HepG2 (cell line): ENCODE data around the gene CGREF1. TPM values are rescaled to one million over a fixed set of nuclear protein-coding genes. Genes with fewer than 3 reads are reported as not detected.

Experiments used
- ATAC-seq: fragments of 200-7000 bp; cut with Tn5 transposase; 3 replicates; pipeline ENCODE4 v1.9.1; 2020; ENCODE audit warnings: mild to moderate bottlenecking, moderate library complexity
- BruUV-seq: library from RNA; stranded (reverse); fragments of 400-500 nt; replicated peaks from 2 replicates; lab custom pipeline; 2021; lab: Mats Ljungman, UMichigan
- CTCF ChIA-PET: fragments of 300-600 bp; formaldehyde crosslinking; extraction: SDS; loops from one replicate; lab custom pipeline; 2021; ENCODE audit warnings: low total read pairs, inconsistent platforms, low intra/inter-chr PET ratio; lab: Yijun Ruan, JAX
- POLR2A ChIA-PET: fragments of 350-600 bp; sonication (Branson Sonifier 250); formaldehyde crosslinking; loops from one replicate; lab custom pipeline; 2020; ENCODE audit warnings: antibody characterized with exemption, inconsistent platforms; lab: Yijun Ruan, JAX
- DNase-seq: peaks from one replicate; pipeline ENCODE4 v3.0.0-alpha.2; 2015; ENCODE audit warnings: low spot score
- FAIRE-seq: peaks from 3 replicates; lab custom pipeline; 2011; peaks lifted over from hg19 to GRCh38; lab: Jason Lieb, UNC
- H2AFZ ChIP-seq: one replicate; pipeline ENCODE4 v1.6.1; 2011; ENCODE audit warnings: low read length, inconsistent platforms
- H3K27ac ChIP-seq: fragments of 300-600 bp; 3 replicates; pipeline ENCODE4 v1.8.0; 2011; ENCODE audit warnings: mixed run types, mild to moderate bottlenecking, mixed read lengths, low read length, inconsistent platforms; ENCODE audit not compliant: insufficient read depth; ENCODE audit errors: extremely low read length
- H3K27me3 ChIP-seq, 2 experiments: fragments of 200-600 bp in 1 of 2; 2 replicates in 1 of 2; 3 replicates in 1 of 2; pipeline versions ENCODE4 v1.6.0 to v1.8.0; 2011; ENCODE audit warnings: low read length in 2 of 2, mild to moderate bottlenecking in 2 of 2, moderate library complexity in 2 of 2, inconsistent platforms in 1 of 2; ENCODE audit not compliant: insufficient read depth in 2 of 2, control insufficient read depth in 1 of 2
- H3K36me3 ChIP-seq, 2 experiments: fragments of 200-600 bp in 1 of 2; replicated peaks in 1 of 2; 2 replicates in 1 of 2; 3 replicates in 1 of 2; pipeline versions ENCODE4 v1.5.1 to v1.8.0; 2011; ENCODE audit warnings: low read length in 2 of 2, inconsistent platforms in 1 of 2; ENCODE audit not compliant: insufficient read depth in 2 of 2, control insufficient read depth in 1 of 2
- H3K4me1 ChIP-seq: 2 replicates; pipeline ENCODE4 v1.5.1; 2012; ENCODE audit warnings: low read length, inconsistent platforms; ENCODE audit not compliant: insufficient read depth
- H3K4me2 ChIP-seq: 2 replicates; pipeline ENCODE4 v1.6.0; 2011; ENCODE audit warnings: low read depth, low read length, inconsistent platforms
- H3K4me3 ChIP-seq, 3 experiments: fragments of 200-600 bp in 1 of 3; sonication (generic), shearing (Covaris generic) in 1 of 3; replicated peaks in 1 of 3; 2 replicates each; pipeline ENCODE4 v1.5.1; 2011 to 2016; ENCODE audit warnings: low read length in 3 of 3, inconsistent platforms in 2 of 3, low read depth in 2 of 3, mild to moderate bottlenecking in 2 of 3, control low read depth in 1 of 3, mixed read lengths in 1 of 3; ENCODE audit not compliant: insufficient read depth in 1 of 3
- H3K79me2 ChIP-seq: one replicate; pipeline ENCODE4 v1.6.1; 2011; ENCODE audit warnings: low read length, inconsistent platforms; ENCODE audit not compliant: insufficient read depth
- H3K9ac ChIP-seq: 2 replicates; pipeline ENCODE4 v1.6.0; 2011; ENCODE audit warnings: mild to moderate bottlenecking, low read depth, low read length, inconsistent platforms; ENCODE audit not compliant: insufficient read depth
- H3K9me3 ChIP-seq: 2 replicates; pipeline ENCODE4 v1.5.1; 2012; ENCODE audit warnings: mild to moderate bottlenecking, low read length
- H4K20me1 ChIP-seq: 2 replicates; pipeline ENCODE4 v1.6.0; 2011; ENCODE audit warnings: inconsistent platforms, mild to moderate bottlenecking, low read length, moderate library complexity; ENCODE audit not compliant: insufficient read depth
- BORCS8-MEF2B ChIP-seq: sonication (generic); formaldehyde crosslinking; IDR thresholded peaks from 2 replicates; pipeline ENCODE4 v1.8.0; 2022; ENCODE audit warnings: mild to moderate bottlenecking, missing genetic modification reagents
- RAD21 ChIP-seq: fragments of 450-650 bp; formaldehyde crosslinking; IDR thresholded peaks from 2 replicates; pipeline ENCODE4 v1.5.0; 2020; ENCODE audit warnings: mild to moderate bottlenecking
- SIN3A ChIP-seq: IDR thresholded peaks from 2 replicates; pipeline ENCODE4 v1.6.1; 2011; ENCODE audit warnings: low read depth, mild to moderate bottlenecking, control low read depth, low read length, borderline replicate concordance
- SSRP1 ChIP-seq: IDR thresholded peaks from 2 replicates; pipeline ENCODE4 v1.6.1; 2016; ENCODE audit warnings: control low read depth
- TARDBP ChIP-seq: sonication (generic); formaldehyde crosslinking; IDR thresholded peaks from 2 replicates; pipeline ENCODE4 v1.8.0; 2022; ENCODE audit warnings: mild to moderate bottlenecking, missing genetic modification reagents
- WGBS: methylation state at CpG from one replicate; pipeline ENCODE4 v1.1.6; 2017; ENCODE audit warnings: low lambda C conversion rate; 5-methylcytosine and 5-hydroxymethylcytosine counted together
- in situ Hi-C: cut with HindIII; loops from 2 replicates; pipeline ENCODE4 v1.10.0; 2017; ENCODE audit warnings: low pct_unique_long_range_greater_than_20kb; ENCODE audit not compliant: extremely low pct_ligation_motif_present
- intact Hi-C: fragments of 100-400 bp; cut with micrococcal nuclease; formaldehyde crosslinking; loops from one replicate; pipeline ENCODE4 v1.10.0; 2022; ENCODE audit not compliant: unreplicated experiment
- polyA plus RNA-seq, 8 experiments: library from polyadenylated mRNA; depleted of rRNA in 3 of 8; stranded (reverse) in 7 of 8; unstranded in 1 of 8; fragments of >200 nt; fragmentation: Illumina TruSeq in 4 of 8; extraction: Trizol in 4 of 8; gene quantifications; 2 replicates each; pipeline versions ENCODE4 v1.2.1 to v1.2.3, GENCODE V29; 2011 to 2016; ENCODE audit warnings: low read depth in 4 of 8, missing spikeins in 1 of 8, mixed read lengths in 1 of 8; ENCODE audit not compliant: insufficient read depth in 1 of 8
- total RNA-seq, 5 experiments: library from RNA; depleted of rRNA; stranded (reverse); fragments of >200 nt; fragmentation: Illumina TruSeq; extraction: Trizol; gene quantifications; 2 replicates each; pipeline ENCODE4 v1.2.3, GENCODE V29; 2016; ENCODE audit warnings: low read depth in 1 of 5
- TF ChIP-seq, protein P1 (sequence below): sonication (generic); formaldehyde crosslinking; IDR thresholded peaks from 2 replicates; pipeline ENCODE4 v1.5.1; 2020; ENCODE audit warnings: mild to moderate bottlenecking, missing genetic modification reagents, moderate library complexity

CGREF1 gene
- total and polyA plus RNA-seq, 2 of the 13 experiments (the other 11 are each of a cell fraction or from before 2014, with no cell fraction given): 13.9 to 23.4 TPM

DNA sequence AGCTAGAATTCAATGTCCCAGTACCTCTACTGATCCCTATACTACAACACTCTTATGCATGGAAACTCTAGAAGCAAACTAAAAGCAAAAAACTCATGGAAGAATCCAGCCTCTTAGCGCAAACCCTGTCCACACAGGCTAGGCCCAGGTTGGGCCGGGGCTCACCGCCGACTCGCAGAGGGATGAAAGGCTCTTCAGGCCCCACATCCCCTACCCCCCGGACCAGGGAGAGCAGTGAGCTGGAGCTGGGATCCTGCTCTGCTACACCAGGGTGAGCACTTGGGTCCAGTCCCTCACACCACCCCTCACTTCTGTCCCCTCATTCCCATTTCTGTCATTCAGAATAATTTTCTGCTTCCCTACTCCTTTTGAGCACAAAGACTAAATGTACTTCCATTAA lies 49.5 kb downstream of the CGREF1 start:
- peak overlapping the region in 2 of 3 experiments; percentile 98 to 99; a peak in 2 of 6 replicates for H3K4me3 ChIP-seq
- in situ Hi-C loops (no loop called here), intact Hi-C loops (no loop called here)
- TF ChIP-seq SIN3A: 0 out of 2 replicates have a peak, but pooled peaks have one; percentile 10
- 0 out of 2 replicates have a peak, but pooled peaks have one; percentile 54 for TF ChIP-seq SSRP1
- TF ChIP-seq BORCS8-MEF2B (CRISPR knock-in tag): 0 out of 2 replicates have a peak, but pooled peaks have one; percentile 31
- TF ChIP-seq, protein P1, sequence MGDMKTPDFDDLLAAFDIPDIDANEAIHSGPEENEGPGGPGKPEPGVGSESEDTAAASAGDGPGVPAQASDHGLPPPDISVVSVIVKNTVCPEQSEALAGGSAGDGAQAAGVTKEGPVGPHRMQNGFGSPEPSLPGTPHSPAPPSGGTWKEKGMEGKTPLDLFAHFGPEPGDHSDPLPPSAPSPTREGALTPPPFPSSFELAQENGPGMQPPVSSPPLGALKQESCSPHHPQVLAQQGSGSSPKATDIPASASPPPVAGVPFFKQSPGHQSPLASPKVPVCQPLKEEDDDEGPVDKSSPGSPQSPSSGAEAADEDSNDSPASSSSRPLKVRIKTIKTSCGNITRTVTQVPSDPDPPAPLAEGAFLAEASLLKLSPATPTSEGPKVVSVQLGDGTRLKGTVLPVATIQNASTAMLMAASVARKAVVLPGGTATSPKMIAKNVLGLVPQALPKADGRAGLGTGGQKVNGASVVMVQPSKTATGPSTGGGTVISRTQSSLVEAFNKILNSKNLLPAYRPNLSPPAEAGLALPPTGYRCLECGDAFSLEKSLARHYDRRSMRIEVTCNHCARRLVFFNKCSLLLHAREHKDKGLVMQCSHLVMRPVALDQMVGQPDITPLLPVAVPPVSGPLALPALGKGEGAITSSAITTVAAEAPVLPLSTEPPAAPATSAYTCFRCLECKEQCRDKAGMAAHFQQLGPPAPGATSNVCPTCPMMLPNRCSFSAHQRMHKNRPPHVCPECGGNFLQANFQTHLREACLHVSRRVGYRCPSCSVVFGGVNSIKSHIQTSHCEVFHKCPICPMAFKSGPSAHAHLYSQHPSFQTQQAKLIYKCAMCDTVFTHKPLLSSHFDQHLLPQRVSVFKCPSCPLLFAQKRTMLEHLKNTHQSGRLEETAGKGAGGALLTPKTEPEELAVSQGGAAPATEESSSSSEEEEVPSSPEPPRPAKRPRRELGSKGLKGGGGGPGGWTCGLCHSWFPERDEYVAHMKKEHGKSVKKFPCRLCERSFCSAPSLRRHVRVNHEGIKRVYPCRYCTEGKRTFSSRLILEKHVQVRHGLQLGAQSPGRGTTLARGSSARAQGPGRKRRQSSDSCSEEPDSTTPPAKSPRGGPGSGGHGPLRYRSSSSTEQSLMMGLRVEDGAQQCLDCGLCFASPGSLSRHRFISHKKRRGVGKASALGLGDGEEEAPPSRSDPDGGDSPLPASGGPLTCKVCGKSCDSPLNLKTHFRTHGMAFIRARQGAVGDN (CRISPR knock-in tag): peak; percentile 24; the same call in 1 of the 2 replicates
- no peak for TF ChIP-seq TARDBP
- no peak for TF ChIP-seq RAD21 (CRISPR knock-in tag)
- H3K4me2 ChIP-seq: peak overlapping the region; percentile 96
- H3K79me2 ChIP-seq: peaks cover 30% of the 10 kb centered on the region
- H3K27me3 ChIP-seq: peaks cover 0 to 7% of the 10 kb centered on the region in 2 experiments; a peak in 2 of 5 replicates
- H3K36me3 ChIP-seq: peaks cover 15 to 27% of the 10 kb centered on the region in 2 experiments
- CTCF ChIA-PET: no interaction called here
- 98% methylated on average over 5 of the region's 6 CpGs for WGBS
- H3K9me3 ChIP-seq: no peaks in the 10 kb centered on the region
- DNase-seq (no peak), FAIRE-seq (no peak), ATAC-seq (no peak)
- POLR2A ChIA-PET: interaction anchor here (1.1 to 11.6 kb wide), 3 partner anchors 11 to 18 kb away, joined by 3 to 100 read pairs (median 19); partner anchors contain the start of gene AGBL5
- H3K9ac ChIP-seq: peak overlapping the region; percentile 97
- no peaks in the 10 kb centered on the region for H4K20me1 ChIP-seq
- no peak overlapping the region for H2AFZ ChIP-seq
- peaks cover 50% of the 10 kb centered on the region for H3K4me1 ChIP-seq
- no TSS peak for BruUV-seq
- no peak overlapping the region for H3K27ac ChIP-seq
